Omental fat pad (tissue), 4 donors: Measurements from ENCODE around the gene GZF1. TPM values are rescaled to one million over a fixed set of nuclear protein-coding genes. Genes with fewer than 3 reads are reported as not detected.

ENCODE experiments used
- ATAC-seq: fragments of 150-250 bp; one replicate; pipeline ENCODE4 v1.9.1; 2016; ENCODE audit warnings: mild to moderate bottlenecking, moderate library complexity; ENCODE audit not compliant: low FRiP score
- DNase-seq: peaks from one replicate; pipeline ENCODE4 v3.0.0-alpha.2; 2019; ENCODE audit warnings: low spot score
- CTCF ChIP-seq, 3 donors: fragments of 450-650 bp; IDR thresholded peaks; one replicate each; pipeline ENCODE4 v1.5.1; 2016 to 2017; ENCODE audit warnings: antibody characterized with exemption in 3 of 3, mild to moderate bottlenecking in 3 of 3, moderate library complexity in 2 of 3
- total RNA-seq, 4 donors: library from RNA; depleted of rRNA; stranded (reverse); fragments of >200 nt; gene quantifications; one replicate each; pipeline ENCODE4 v1.1.0, GENCODE V29; 2016

The GZF1 gene
- 10 to 100 TPM; 12.7 to 29.0 (median 18.8) TPM for total RNA-seq

DNA sequence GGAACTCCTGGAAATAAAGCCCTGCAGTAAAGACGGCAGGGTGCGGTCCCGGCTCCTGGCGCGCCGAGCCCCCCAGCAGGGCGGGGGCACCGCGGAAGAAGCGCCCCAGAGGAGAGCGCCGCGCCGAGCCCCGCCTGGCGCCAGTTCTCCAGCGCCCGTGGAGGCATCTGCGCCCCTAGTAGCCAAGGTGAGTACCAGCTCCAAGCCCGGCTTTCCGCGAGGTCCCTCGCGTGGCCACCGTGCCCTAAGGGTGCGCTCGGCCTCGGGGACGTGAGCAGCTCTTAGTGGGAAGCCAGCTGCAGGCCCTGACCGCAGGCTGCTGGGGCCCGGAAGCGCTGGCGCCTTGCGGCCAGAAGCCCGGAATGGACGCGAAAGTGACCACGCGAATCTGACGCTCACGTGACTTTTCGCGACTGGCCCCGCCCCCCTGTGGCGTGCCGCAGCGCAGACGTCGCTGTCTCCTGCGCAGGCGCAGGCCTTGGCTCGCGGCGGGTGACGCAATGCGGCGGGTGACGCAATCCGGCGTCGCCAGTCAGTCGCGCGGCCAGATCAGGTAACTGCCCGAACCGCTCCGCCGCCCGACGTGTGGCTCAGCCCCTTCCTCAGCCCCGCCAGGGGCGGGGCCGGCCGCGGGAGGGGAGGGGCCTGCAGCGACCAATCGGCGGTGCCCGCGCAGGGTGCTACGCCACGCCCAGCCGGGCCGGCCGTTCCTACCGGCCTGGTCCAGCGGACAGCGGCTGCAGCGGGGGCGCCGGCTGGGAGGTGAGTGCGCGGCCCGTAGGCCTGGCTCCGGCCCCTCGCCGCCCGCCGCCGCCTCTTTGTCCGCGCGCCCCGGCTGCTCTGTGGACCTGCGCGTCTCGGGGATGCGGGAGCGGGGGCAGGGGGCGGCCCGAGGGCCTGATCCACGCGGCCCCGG, at the start of gene GZF1:
Gene GZF1, plus strand, starts transcription at position 707 of the 916 bp plus-strand sequence. CDS start 2,202 bp downstream, outside the sequence.
- DNase-seq (peak; percentile 94), ATAC-seq (peak; percentile 94)
- no peak for TF ChIP-seq CTCF (IDR thresholded peaks at IDR 0.05)

GRCh38 chr20:23313271-23313670, 48.7 kb upstream of the GZF1 start:
- no peak for DNase-seq
- no peak for TF ChIP-seq CTCF (IDR thresholded peaks at IDR 0.05)
- no peak for ATAC-seq

GRCh38 chr20:23314699-23315098, 47.3 kb upstream of the GZF1 start:
- no peak for DNase-seq
- no peak for TF ChIP-seq CTCF (IDR thresholded peaks at IDR 0.05)
- no peak for ATAC-seq

GRCh38 chr20:23315099-23315498, 46.9 kb upstream of the GZF1 start:
- ATAC-seq: no peak
- DNase-seq: no peak
- TF ChIP-seq CTCF (IDR thresholded peaks at IDR 0.05): no peak

- no peak for ATAC-seq
Observed at GRCh38 chr20:23316626-23317025, 45.4 kb upstream of the GZF1 start.

GRCh38 chr20:23317081-23317480, 44.9 kb upstream of the GZF1 start:
- no peak for TF ChIP-seq CTCF (IDR thresholded peaks at IDR 0.05)
- no peak for ATAC-seq
- no peak for DNase-seq

More at GRCh38 chr20:23316626-23317025, 45.4 kb upstream of the GZF1 start:
- no peak for TF ChIP-seq CTCF (IDR thresholded peaks at IDR 0.05)
- DNase-seq: no peak

GRCh38 chr20:23318347-23318746, 43.6 kb upstream of the GZF1 start:
- DNase-seq: no peak
- no peak for ATAC-seq
- TF ChIP-seq CTCF (IDR thresholded peaks at IDR 0.05): no peak
